ENCODE results near the gene MT1M.
"Not testable (repeated sequence)": the region's sequence is repeated elsewhere in the genome, so short reads cannot be mapped to it uniquely, and the experiment has no call there.

The MT1M gene

GRCh38 chr16:56674570-56674969 is 42.1 kb downstream of the MT1M start:
- not testable (repeated sequence) for DNase-seq (ENCODE audit: low spot score)

GRCh38 chr16:56675685-56676210 is 43.3 kb downstream of the MT1M start:
- DNase-seq (ENCODE audit: low spot score), result peak; percentile 26

GRCh38 chr16:56677474-56677873 is 45.0 kb downstream of the MT1M start:
- no peak for DNase-seq (ENCODE audit: low spot score)

- DNase-seq (ENCODE audit: low spot score), result no peak
These were observed 46.7 kb downstream of the MT1M start for GRCh38 chr16:56679078-56679730.

- peak; percentile 20 for DNase-seq (ENCODE audit: low spot score)
These were observed 47.4 kb downstream of the MT1M start for GRCh38 chr16:56679818-56680217.

- peak; percentile 85 for DNase-seq (ENCODE audit: low spot score)
These were observed 49.7 kb downstream of the MT1M start, which contains the start of gene MT1X for GRCh38 chr16:56681939-56682702. Gene MT1X (plus strand): TSS chr16:56682470. CDS start chr16:56682541, 71 bp downstream.

- no peak for DNase-seq (ENCODE audit: low spot score)
These were observed 50.4 kb downstream of the MT1M start for GRCh38 chr16:56682703-56683397.

Data from CD4-positive, alpha-beta T cell treated with Interleukin-15 for 4 hours (primary cell).